HG03575 (cell line): ENCODE measurements around the gene OPCML.

Source experiments
- ATAC-seq: cut with Tn5 transposase; IDR thresholded peaks from one replicate; pipeline ENCODE4 v1.9.1; 2021; ENCODE audit not compliant: unreplicated experiment, insufficient number of reproducible peaks, low FRiP score; ENCODE audit errors: extremely low read depth

The OPCML gene

GRCh38 chr11:133531971-133532651 is at the start of gene OPCML:
Gene OPCML (minus strand): TSS chr11:133532501.
- no peak for ATAC-seq

GRCh38 chr11:133581091-133581490 is 48.8 kb upstream of the OPCML start:
- ATAC-seq: no peak

GRCh38 chr11:133579165-133580031 is 47.1 kb upstream of the OPCML start:
- ATAC-seq: no peak

- no peak for ATAC-seq
Measured at GRCh38 chr11:133577403-133577802, 45.1 kb upstream of the OPCML start.

GRCh38 chr11:133576351-133576750 is 44.0 kb upstream of the OPCML start:
- no peak for ATAC-seq

- no peak for ATAC-seq
Measured at GRCh38 chr11:133573081-133573480, 40.8 kb upstream of the OPCML start.

- ATAC-seq: no peak
Measured at GRCh38 chr11:133570376-133570775, 38.1 kb upstream of the OPCML start.

- no peak for ATAC-seq
Measured at GRCh38 chr11:133563505-133564025, 31.3 kb upstream of the OPCML start.

- no peak for ATAC-seq
Measured at GRCh38 chr11:133560472-133560855, 28.2 kb upstream of the OPCML start.

GRCh38 chr11:133559833-133560471 is 27.7 kb upstream of the OPCML start:
- ATAC-seq: no peak

- ATAC-seq: no peak
Measured at GRCh38 chr11:133559382-133559781, 27.1 kb upstream of the OPCML start.

- no peak for ATAC-seq
Measured at GRCh38 chr11:133555034-133555433, 22.7 kb upstream of the OPCML start.

- ATAC-seq: no peak
Measured at GRCh38 chr11:133553885-133554740, 21.8 kb upstream of the OPCML start.

GRCh38 chr11:133552938-133553337 is 20.6 kb upstream of the OPCML start:
- no peak for ATAC-seq

GRCh38 chr11:133551064-133551463 is 18.8 kb upstream of the OPCML start:
- no peak for ATAC-seq

GRCh38 chr11:133549826-133550225 is 17.5 kb upstream of the OPCML start:
- ATAC-seq: no peak

GRCh38 chr11:133548641-133549040 is 16.3 kb upstream of the OPCML start:
- no peak for ATAC-seq

- no peak for ATAC-seq
Measured at GRCh38 chr11:133547808-133548494, 15.7 kb upstream of the OPCML start.
